Cardiac muscle cell (in vitro differentiated cells and primary cell): ENCODE results near the gene STRAP. TPM values are rescaled to one million over a fixed set of nuclear protein-coding genes. Genes with fewer than 3 reads are reported as not detected.
"Not testable (repeated sequence)": the region's sequence is repeated elsewhere in the genome, so short reads cannot be mapped to it uniquely, and the experiment has no call there.

Source experiments
- DNase-seq, 2 donors: peaks; one replicate each; pipeline versions ENCODE4 v3.0.0 to v3.0.0-alpha.2; 2010 to 2017; ENCODE audit warnings: low read depth in 1 of 2, low spot score in 1 of 2
- H3K27ac ChIP-seq: fragments of 200-600 bp; sonication (generic); 2 replicates; pipeline ENCODE4 v1.5.1; 2016
- H3K27me3 ChIP-seq: fragments of 200-600 bp; sonication (generic); 2 replicates; pipeline ENCODE4 v1.6.0; 2016; ENCODE audit warnings: control low read depth
- H3K36me3 ChIP-seq: fragments of 200-600 bp; sonication (generic); 2 replicates; pipeline ENCODE4 v1.5.1; 2016; ENCODE audit warnings: control low read depth
- H3K4me1 ChIP-seq: fragments of 200-600 bp; sonication (generic); 2 replicates; pipeline ENCODE4 v1.8.1; 2017; ENCODE audit warnings: low read depth, mild to moderate bottlenecking, mixed run types
- H3K4me3 ChIP-seq: fragments of 200-600 bp; sonication (generic); 2 replicates; pipeline ENCODE4 v1.5.1; 2016; ENCODE audit warnings: mild to moderate bottlenecking
- H3K9me3 ChIP-seq: fragments of 200-600 bp; sonication (generic); 2 replicates; pipeline ENCODE4 v1.5.1; 2017; ENCODE audit warnings: low read depth, mild to moderate bottlenecking, control low read depth
- CTCF ChIP-seq: IDR thresholded peaks from 2 replicates; pipeline ENCODE4 v1.5.1; 2012; ENCODE audit warnings: low read depth, mild to moderate bottlenecking, low read length
- polyA plus RNA-seq: library from polyadenylated mRNA; unstranded; fragments of >200 nt; fragmentation: Nextera tagmentation; extraction: Ambion mirVana; gene quantifications from 2 replicates; pipeline ENCODE4 v1.2.1, GENCODE V29; 2016
- total RNA-seq: library from RNA; depleted of rRNA; stranded (reverse); fragments of >200 nt; gene quantifications from 2 replicates; pipeline ENCODE4 v1.2.3, GENCODE V29; 2016

Gene STRAP
- total and polyA plus RNA-seq, 2 experiments from 2014 or later = 81.6 to 261 TPM

- no peak for DNase-seq
- H3K27ac ChIP-seq = no peak overlapping the region
- no peaks in the 10 kb centered on the region for H3K4me1 ChIP-seq
- no peaks in the 10 kb centered on the region for H3K27me3 ChIP-seq
- H3K4me3 ChIP-seq = no peak overlapping the region
- no peaks in the 10 kb centered on the region for H3K36me3 ChIP-seq
- no peaks in the 10 kb centered on the region for H3K9me3 ChIP-seq
- TF ChIP-seq CTCF = no peak
These were observed 14.0 kb upstream of the STRAP start for GRCh38 chr12:15868186-15868585.

- H3K27me3 ChIP-seq = no peaks in the 10 kb centered on the region
- no peaks in the 10 kb centered on the region for H3K9me3 ChIP-seq
- no peak overlapping the region for H3K27ac ChIP-seq
- no peaks in the 10 kb centered on the region for H3K36me3 ChIP-seq
- TF ChIP-seq CTCF = no peak
- no peaks in the 10 kb centered on the region for H3K4me1 ChIP-seq
- no peak for DNase-seq
- H3K4me3 ChIP-seq = no peak overlapping the region
These were observed 8.6 kb upstream of the STRAP start for GRCh38 chr12:15873556-15873955.

GRCh38 chr12:15874556-15875145 is 7.5 kb upstream of the STRAP start:
- H3K4me3 ChIP-seq, H3K36me3 ChIP-seq, DNase-seq, H3K4me1 ChIP-seq, H3K27ac ChIP-seq, H3K9me3 ChIP-seq, H3K27me3 ChIP-seq: not testable (repeated sequence)

- H3K4me1 ChIP-seq = no peaks in the 10 kb centered on the region
- H3K27me3 ChIP-seq = no peaks in the 10 kb centered on the region
- H3K36me3 ChIP-seq = no peaks in the 10 kb centered on the region
- no peaks in the 10 kb centered on the region for H3K9me3 ChIP-seq
- H3K27ac ChIP-seq = no peak overlapping the region
- no peak for DNase-seq
- TF ChIP-seq CTCF = no peak
- no peak overlapping the region for H3K4me3 ChIP-seq
These were observed 6.3 kb upstream of the STRAP start for GRCh38 chr12:15875863-15876262.

GRCh38 chr12:15879413-15879812 is 2.8 kb upstream of the STRAP start:
- peaks cover 16% of the 10 kb centered on the region for H3K4me1 ChIP-seq
- TF ChIP-seq CTCF = no peak
- no peaks in the 10 kb centered on the region for H3K36me3 ChIP-seq

GRCh38 chr12:15880721-15881120 is 1.5 kb upstream of the STRAP start:
- TF ChIP-seq CTCF = no peak
- Histone ChIP-seq H3K27me3 (no peaks in the 10 kb centered on the region), H3K27ac (no peak overlapping the region), H3K4me1 (peaks cover 22% of the 10 kb centered on the region), H3K9me3 (no peaks in the 10 kb centered on the region), H3K36me3 (no peaks in the 10 kb centered on the region), H3K4me3 (no peak overlapping the region)
- no peak for DNase-seq

More at GRCh38 chr12:15879413-15879812, 2.8 kb upstream of the STRAP start:
- DNase-seq = no peak
- Histone ChIP-seq H3K27ac (no peak overlapping the region), H3K9me3 (no peaks in the 10 kb centered on the region), H3K27me3 (no peaks in the 10 kb centered on the region), H3K4me3 (no peak overlapping the region)
